Skeletal muscle satellite cell (primary cell): Measurements from ENCODE around the gene CYBA.
A peak's percentile ranks its signal among the peaks of the same experiment; 100 is the strongest.

Experiments used
- H3K27me3 ChIP-seq: 2 replicates; pipeline ENCODE4 v1.7.0; 2013; ENCODE audit warnings: low read length; ENCODE audit not compliant: control insufficient read depth, insufficient read depth
- H3K36me3 ChIP-seq: 2 replicates; pipeline ENCODE4 v1.7.0; 2013; ENCODE audit warnings: mild to moderate bottlenecking, control low read depth, low read length; ENCODE audit not compliant: insufficient read depth
- H3K4me1 ChIP-seq: 2 replicates; pipeline ENCODE4 v1.7.0; 2013; ENCODE audit warnings: low read length; ENCODE audit not compliant: control insufficient read depth, insufficient read depth
- H3K4me2 ChIP-seq: 2 replicates; pipeline ENCODE4 v1.7.0; 2013; ENCODE audit warnings: mild to moderate bottlenecking, low read length
- H3K4me3 ChIP-seq: 2 replicates; pipeline ENCODE4 v1.7.0; 2013; ENCODE audit warnings: low read length
- H3K9ac ChIP-seq: 2 replicates; pipeline ENCODE4 v1.7.0; 2013; ENCODE audit warnings: mild to moderate bottlenecking, low read depth, low read length, moderate library complexity
- H3K9me3 ChIP-seq: replicated peaks from 2 replicates; pipeline ENCODE4 v1.7.0; 2013; ENCODE audit warnings: mild to moderate bottlenecking, control low read depth, low read length

The CYBA gene

GRCh38 chr16:88693420-88694177 lies 42.7 kb upstream of the CYBA start:
- H3K4me3 ChIP-seq: no peak overlapping the region
- H3K36me3 ChIP-seq: peaks cover 3% of the 10 kb centered on the region
- H3K9ac ChIP-seq: no peak overlapping the region
- H3K4me2 ChIP-seq: no peak overlapping the region
- H3K9me3 ChIP-seq: no peaks in the 10 kb centered on the region
- H3K27me3 ChIP-seq: peaks cover 24% of the 10 kb centered on the region
- no peaks in the 10 kb centered on the region for H3K4me1 ChIP-seq

GRCh38 chr16:88692861-88693260 lies 42.0 kb upstream of the CYBA start:
- Histone ChIP-seq H3K9me3 (no peaks in the 10 kb centered on the region), H3K4me3 (no peak overlapping the region), H3K9ac (no peak overlapping the region), H3K36me3 (no peaks in the 10 kb centered on the region), H3K4me1 (no peaks in the 10 kb centered on the region), H3K27me3 (peaks cover 29% of the 10 kb centered on the region), H3K4me2 (no peak overlapping the region)

GRCh38 chr16:88691924-88692560 lies 41.2 kb upstream of the CYBA start:
- Histone ChIP-seq H3K36me3 (no peaks in the 10 kb centered on the region), H3K4me1 (no peaks in the 10 kb centered on the region), H3K4me3 (no peak overlapping the region), H3K9ac (no peak overlapping the region), H3K4me2 (no peak overlapping the region), H3K27me3 (peaks cover 31% of the 10 kb centered on the region), H3K9me3 (no peaks in the 10 kb centered on the region)

- Histone ChIP-seq H3K9ac (no peak overlapping the region), H3K4me1 (peaks cover 6% of the 10 kb centered on the region), H3K9me3 (no peaks in the 10 kb centered on the region), H3K4me2 (no peak overlapping the region), H3K27me3 (peaks cover 31% of the 10 kb centered on the region), H3K36me3 (no peaks in the 10 kb centered on the region), H3K4me3 (no peak overlapping the region)
These were observed 40.4 kb upstream of the CYBA start for GRCh38 chr16:88691129-88691813.

- peaks cover 13% of the 10 kb centered on the region for H3K4me1 ChIP-seq
- no peaks in the 10 kb centered on the region for H3K9me3 ChIP-seq
- no peak overlapping the region for H3K9ac ChIP-seq
- H3K4me2 ChIP-seq: no peak overlapping the region
- no peaks in the 10 kb centered on the region for H3K36me3 ChIP-seq
- no peak overlapping the region for H3K4me3 ChIP-seq
- H3K27me3 ChIP-seq: peaks cover 34% of the 10 kb centered on the region
These were observed 39.7 kb upstream of the CYBA start for GRCh38 chr16:88690341-88691128.

- H3K27me3 ChIP-seq: peaks cover 43% of the 10 kb centered on the region
- H3K9me3 ChIP-seq: no peaks in the 10 kb centered on the region
- no peaks in the 10 kb centered on the region for H3K36me3 ChIP-seq
- H3K9ac ChIP-seq: no peak overlapping the region
- no peak overlapping the region for H3K4me3 ChIP-seq
- H3K4me2 ChIP-seq: no peak overlapping the region
- H3K4me1 ChIP-seq: peaks cover 21% of the 10 kb centered on the region
These were observed 37.3 kb upstream of the CYBA start for GRCh38 chr16:88688013-88688778.

- Histone ChIP-seq H3K4me2 (no peak overlapping the region), H3K9ac (no peak overlapping the region), H3K27me3 (peaks cover 43% of the 10 kb centered on the region), H3K4me3 (no peak overlapping the region), H3K9me3 (no peaks in the 10 kb centered on the region), H3K4me1 (peaks cover 21% of the 10 kb centered on the region), H3K36me3 (no peaks in the 10 kb centered on the region)
These were observed 36.8 kb upstream of the CYBA start for GRCh38 chr16:88687676-88688012.

GRCh38 chr16:88687254-88687576 lies 36.4 kb upstream of the CYBA start:
- Histone ChIP-seq H3K4me3 (no peak overlapping the region), H3K9ac (no peak overlapping the region), H3K9me3 (no peaks in the 10 kb centered on the region), H3K4me2 (no peak overlapping the region), H3K27me3 (peaks cover 45% of the 10 kb centered on the region), H3K36me3 (no peaks in the 10 kb centered on the region), H3K4me1 (peaks cover 22% of the 10 kb centered on the region)

GRCh38 chr16:88686439-88687253 lies 35.8 kb upstream of the CYBA start, which contains the start of gene SNAI3:
TSS of gene SNAI3 (minus strand) at chr16:88686507. CDS start at chr16:88686406, 101 bp downstream.
- Histone ChIP-seq H3K4me2 (peak within 1 kb of the TSS; percentile 93), H3K9me3 (no peaks in the 10 kb centered on the region), H3K9ac (no peak within 1 kb of the TSS), H3K4me1 (peaks cover 28% of the 10 kb centered on the region), H3K27me3 (peaks cover 51% of the 10 kb centered on the region), H3K4me3 (peak within 1 kb of the TSS; percentile 66), H3K36me3 (no peaks in the 10 kb centered on the region)

- no peak overlapping the region for H3K9ac ChIP-seq
- H3K27me3 ChIP-seq: peaks cover 51% of the 10 kb centered on the region
- peaks cover 29% of the 10 kb centered on the region for H3K4me1 ChIP-seq
- H3K9me3 ChIP-seq: no peaks in the 10 kb centered on the region
- no peaks in the 10 kb centered on the region for H3K36me3 ChIP-seq
- H3K4me2 ChIP-seq: peak overlapping the region; percentile 93
- H3K4me3 ChIP-seq: peak overlapping the region; percentile 66
These were observed 35.2 kb upstream of the CYBA start for GRCh38 chr16:88686062-88686438.
